Stimulated activated CD8-positive, alpha-beta memory T cell treated with anti-CD3 and anti-CD28 coated beads, Interleukin-7, amount 100 ng/mL, for 1 hour (primary cell): ENCODE measurements around the gene DOK7.
"Not testable (repeated sequence)": the region's sequence is repeated elsewhere in the genome, so short reads cannot be mapped to it uniquely, and the experiment has no call there.

Experiments used
- DNase-seq, 2 donors: peaks; one replicate each; pipeline ENCODE4 v3.0.0-alpha.2; 2020; ENCODE audit warnings: low read depth in 2 of 2

The DOK7 gene

GRCh38 chr4:3502941-3503936 lies 40.1 kb downstream of the DOK7 start:
- DNase-seq, result no peak

GRCh38 chr4:3505231-3505630 lies 42.1 kb downstream of the DOK7 start:
- no peak for DNase-seq

GRCh38 chr4:3508542-3508941 lies 45.4 kb downstream of the DOK7 start:
- DNase-seq, result no peak

GRCh38 chr4:3510481-3510880 lies 47.4 kb downstream of the DOK7 start:
- no peak for DNase-seq

GRCh38 chr4:3511187-3511586 lies 48.1 kb downstream of the DOK7 start:
- DNase-seq, result no peak

GRCh38 chr4:3511601-3512000 lies 48.5 kb downstream of the DOK7 start:
- DNase-seq, result not testable (repeated sequence)

- no peak for DNase-seq
Observed at GRCh38 chr4:3512279-3512678, 49.2 kb downstream of the DOK7 start.

- no peak for DNase-seq
Observed at GRCh38 chr4:3512719-3513118, 49.6 kb downstream of the DOK7 start.

GRCh38 chr4:3513807-3514206 lies 50.7 kb downstream of the DOK7 start:
- DNase-seq, result no peak

GRCh38 chr4:3514221-3514780 lies 51.2 kb downstream of the DOK7 start:
- DNase-seq, result no peak

- no peak for DNase-seq
Observed at GRCh38 chr4:3514806-3515501, 51.8 kb downstream of the DOK7 start.

- DNase-seq, result no peak
Observed at GRCh38 chr4:3515646-3516045, 52.5 kb downstream of the DOK7 start.

- DNase-seq, result no peak
Observed at GRCh38 chr4:3516061-3516835, 53.1 kb downstream of the DOK7 start.

GRCh38 chr4:3516836-3517730 lies 54.0 kb downstream of the DOK7 start:
- no peak for DNase-seq

- no peak for DNase-seq
Observed at GRCh38 chr4:3517731-3518510, 54.8 kb downstream of the DOK7 start.

GRCh38 chr4:3518511-3518880 lies 55.4 kb downstream of the DOK7 start:
- no peak for DNase-seq

- DNase-seq, result no peak
Observed at GRCh38 chr4:3518941-3519340, 55.8 kb downstream of the DOK7 start.

- DNase-seq, result no peak
Observed at GRCh38 chr4:3519468-3520264, 56.6 kb downstream of the DOK7 start.

GRCh38 chr4:3520276-3520675 lies 57.2 kb downstream of the DOK7 start:
- DNase-seq, result no peak
